GM18502 (cell line): ENCODE results near the gene ATG16L2.
"Not testable (repeated sequence)": the region's sequence is repeated elsewhere in the genome, so short reads cannot be mapped to it uniquely, and the experiment has no call there.

ENCODE experiments used
- ATAC-seq: cut with Tn5 transposase; IDR thresholded peaks from one replicate; pipeline ENCODE4 v1.9.1; 2021; ENCODE audit warnings: mild to moderate bottlenecking; ENCODE audit not compliant: unreplicated experiment, poor library complexity

ATG16L2 gene

GRCh38 chr11:72823105-72823804, 9.0 kb downstream of the ATG16L2 start:
- no peak for ATAC-seq

DNA sequence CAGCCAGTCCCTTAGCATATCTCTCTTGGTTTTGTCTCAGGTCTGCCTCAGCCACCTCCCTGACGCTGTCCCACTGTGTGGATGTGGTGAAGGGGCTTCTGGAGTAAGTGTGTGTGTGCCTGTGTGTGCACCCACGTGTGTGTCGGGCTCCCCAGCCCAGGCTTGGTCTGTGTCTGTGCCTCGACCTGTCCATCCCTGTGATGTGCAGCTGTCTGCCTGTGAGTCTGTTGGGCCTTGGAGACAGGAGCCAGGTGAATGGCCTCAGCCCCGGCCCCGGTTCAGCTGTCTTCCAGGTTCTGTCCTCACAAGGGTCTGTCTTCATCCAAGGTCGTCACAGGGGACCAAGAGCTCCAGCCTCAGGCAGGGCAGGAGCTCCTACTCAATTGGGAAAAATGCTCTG, 9.8 kb downstream of the ATG16L2 start:
- ATAC-seq = no peak

GRCh38 chr11:72824811-72825505, 10.7 kb downstream of the ATG16L2 start:
- ATAC-seq = no peak

DNA sequence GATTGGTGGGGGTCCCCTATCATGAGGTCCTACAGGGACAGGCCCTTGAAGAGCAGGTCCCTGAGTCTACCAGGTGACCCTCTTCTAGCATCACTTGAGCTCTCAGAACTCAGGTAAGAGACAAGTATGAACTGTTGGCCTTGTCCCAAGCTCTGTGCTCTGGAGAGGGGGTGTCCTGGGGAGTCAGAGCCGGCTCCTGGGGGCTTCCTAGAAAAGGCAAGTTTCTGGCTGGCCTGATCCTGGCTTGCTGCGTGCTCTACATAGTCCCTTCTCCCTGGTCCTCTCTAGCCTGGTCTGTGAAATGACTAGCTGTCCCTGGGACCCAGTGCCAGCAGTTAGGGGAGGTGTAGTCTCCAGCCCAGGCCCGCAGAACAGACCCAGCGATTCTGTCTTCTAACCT, 11.4 kb downstream of the ATG16L2 start:
- ATAC-seq = no peak

DNA sequence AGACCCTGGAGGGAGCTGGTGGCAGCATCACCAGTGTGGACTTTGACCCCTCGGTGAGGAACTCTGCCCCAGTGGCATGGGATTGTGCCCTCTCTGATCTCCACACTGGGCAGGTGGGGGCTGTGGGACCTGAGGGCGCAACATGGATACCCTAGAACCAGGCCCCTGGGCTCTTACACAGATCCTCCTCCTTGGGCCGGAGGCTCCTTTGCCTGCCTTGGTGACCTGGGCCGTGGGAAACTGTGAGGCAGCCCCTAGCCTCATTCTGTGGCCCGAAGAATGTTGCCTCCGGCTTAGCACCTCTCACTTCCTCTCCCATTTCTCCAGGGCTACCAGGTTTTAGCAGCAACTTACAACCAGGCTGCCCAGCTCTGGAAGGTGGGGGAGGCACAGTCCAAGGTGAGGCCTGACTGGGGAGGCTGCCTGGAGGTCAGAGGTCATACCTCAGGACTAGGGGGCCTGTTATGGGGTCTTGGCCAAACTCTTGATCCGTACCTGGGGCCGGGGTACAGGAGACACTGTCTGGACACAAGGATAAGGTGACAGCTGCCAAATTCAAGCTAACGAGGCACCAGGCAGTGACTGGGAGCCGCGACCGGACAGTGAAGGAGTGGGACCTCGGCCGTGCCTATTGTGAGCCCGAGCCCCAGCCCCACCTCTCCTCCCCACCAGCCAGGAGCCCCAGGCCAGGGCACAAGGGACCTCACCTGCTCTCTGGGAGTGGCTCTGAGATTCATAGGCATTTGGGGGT, 12.2 kb downstream of the ATG16L2 start:
- ATAC-seq = no peak

GRCh38 chr11:72826942-72827480, 12.8 kb downstream of the ATG16L2 start:
- ATAC-seq = no peak

- ATAC-seq = not testable (repeated sequence)
These were observed 13.4 kb downstream of the ATG16L2 start for GRCh38 chr11:72827656-72828055.

DNA sequence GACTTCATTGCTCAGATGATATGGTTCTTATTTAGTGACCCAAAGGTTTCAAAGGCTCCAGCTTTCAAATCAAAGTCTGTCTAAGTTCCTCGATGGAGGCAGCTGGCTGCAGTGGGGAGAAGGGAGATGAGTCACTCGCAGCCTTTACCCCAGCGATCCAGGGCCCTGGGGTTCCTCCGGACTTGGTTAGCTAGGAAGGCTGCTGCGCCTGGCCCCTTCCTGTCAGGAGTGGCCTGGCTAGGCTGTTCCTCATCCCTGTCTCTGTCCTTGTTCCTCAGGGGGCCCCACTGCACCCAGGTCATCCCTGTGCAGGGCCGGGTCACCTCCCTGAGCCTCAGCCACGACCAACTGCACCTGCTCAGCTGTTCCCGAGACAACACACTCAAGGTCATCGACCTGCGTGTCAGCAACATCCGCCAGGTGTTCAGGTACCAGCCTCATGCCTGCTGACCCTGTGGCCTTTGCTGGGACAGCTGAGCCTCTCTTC, 13.9 kb downstream of the ATG16L2 start:
- ATAC-seq = no peak

- ATAC-seq = no peak
These were observed 14.5 kb downstream of the ATG16L2 start for GRCh38 chr11:72828692-72829101.

DNA sequence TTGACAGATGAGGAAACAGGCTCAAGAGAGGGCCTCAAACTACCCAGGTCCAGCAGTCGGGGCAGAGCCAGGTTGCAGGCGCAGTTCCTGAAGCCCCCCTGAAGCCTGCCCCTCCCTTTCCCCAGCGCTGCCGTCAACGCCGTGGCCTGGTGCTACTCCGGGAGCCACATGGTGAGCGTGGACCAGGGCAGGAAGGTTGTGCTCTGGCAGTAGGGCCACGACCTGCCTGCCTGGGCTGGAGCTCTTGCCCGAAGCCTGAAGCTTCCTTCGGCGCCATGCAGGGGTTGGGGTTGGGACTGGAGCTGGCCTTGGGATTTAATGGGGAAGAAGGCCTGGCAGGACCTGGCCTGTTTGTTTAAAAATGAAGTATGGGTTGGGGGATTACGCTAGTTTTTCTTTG, 15.0 kb downstream of the ATG16L2 start:
- ATAC-seq = no peak

- no peak for ATAC-seq
These were observed 15.8 kb downstream of the ATG16L2 start for GRCh38 chr11:72829884-72830533.

- no peak for ATAC-seq
These were observed 17.5 kb downstream of the ATG16L2 start for GRCh38 chr11:72831521-72832300.

DNA sequence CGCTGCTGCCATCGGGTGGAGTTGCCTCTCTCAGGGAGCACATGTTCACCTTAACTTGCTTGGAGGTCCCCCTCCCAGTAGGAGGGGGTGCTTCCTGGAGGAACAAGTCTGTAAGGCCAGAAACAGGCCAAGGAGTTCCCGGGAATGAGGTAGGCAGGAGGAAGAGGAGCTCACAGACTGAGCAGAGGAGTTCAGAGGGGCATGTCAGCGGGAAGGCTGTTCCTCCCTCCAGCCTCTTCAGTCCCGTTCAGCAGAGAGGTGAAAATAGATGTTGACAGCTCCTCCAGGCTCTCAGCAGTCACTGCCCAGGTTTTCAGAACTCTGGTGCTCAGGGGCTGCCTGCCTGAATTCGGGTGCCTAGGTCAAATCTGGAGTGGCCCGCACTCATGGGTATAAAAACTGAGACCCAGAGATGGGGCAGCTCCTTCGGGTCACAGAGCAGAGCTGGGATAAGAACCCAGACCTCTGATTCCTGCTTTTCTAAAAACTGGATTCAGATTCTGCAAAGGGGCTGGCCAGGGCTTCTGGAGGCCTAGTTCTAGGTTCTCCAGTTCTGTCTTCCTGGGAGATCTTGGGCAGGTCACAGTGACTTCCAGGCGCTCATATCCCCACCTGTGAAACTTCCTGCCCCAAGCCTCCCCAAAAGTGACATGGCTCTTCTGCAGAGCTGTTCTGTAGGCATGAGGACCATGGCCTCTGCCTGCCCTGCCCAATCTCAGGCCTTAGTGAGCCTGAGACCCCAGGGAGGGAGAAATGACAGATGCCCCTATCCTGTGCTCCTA, 18.3 kb downstream of the ATG16L2 start:
- no peak for ATAC-seq

DNA sequence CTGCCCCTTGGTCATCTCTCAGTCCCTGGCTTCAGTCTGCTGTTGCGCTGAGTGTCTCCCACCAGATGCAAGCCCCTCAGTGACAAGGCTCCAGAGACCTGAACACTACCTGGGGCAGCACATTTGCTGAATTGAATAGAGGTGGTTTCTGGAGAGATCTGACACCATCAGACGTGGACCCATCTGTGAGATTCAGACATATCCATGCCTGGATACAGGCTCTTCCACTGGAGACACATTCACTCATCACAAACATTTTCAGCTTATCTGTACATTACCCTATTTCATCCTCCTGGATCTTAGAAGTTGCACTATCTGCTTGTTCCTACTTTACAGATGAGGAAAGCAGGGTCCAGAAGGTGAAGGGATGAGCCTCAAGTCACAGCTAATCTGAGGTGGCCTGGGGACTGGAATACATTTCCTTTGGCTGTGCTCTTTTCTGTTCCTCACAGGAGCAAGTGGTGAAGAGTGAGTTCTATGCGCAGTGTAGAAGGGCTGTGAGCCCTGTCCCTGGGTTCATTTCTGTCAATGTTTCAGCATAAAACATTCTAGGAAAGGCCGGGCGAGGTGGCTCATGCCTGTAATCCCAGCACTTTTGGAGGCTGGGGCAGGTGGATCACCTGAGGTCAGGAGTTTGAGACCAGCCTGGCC, 19.0 kb downstream of the ATG16L2 start:
- ATAC-seq = no peak

DNA sequence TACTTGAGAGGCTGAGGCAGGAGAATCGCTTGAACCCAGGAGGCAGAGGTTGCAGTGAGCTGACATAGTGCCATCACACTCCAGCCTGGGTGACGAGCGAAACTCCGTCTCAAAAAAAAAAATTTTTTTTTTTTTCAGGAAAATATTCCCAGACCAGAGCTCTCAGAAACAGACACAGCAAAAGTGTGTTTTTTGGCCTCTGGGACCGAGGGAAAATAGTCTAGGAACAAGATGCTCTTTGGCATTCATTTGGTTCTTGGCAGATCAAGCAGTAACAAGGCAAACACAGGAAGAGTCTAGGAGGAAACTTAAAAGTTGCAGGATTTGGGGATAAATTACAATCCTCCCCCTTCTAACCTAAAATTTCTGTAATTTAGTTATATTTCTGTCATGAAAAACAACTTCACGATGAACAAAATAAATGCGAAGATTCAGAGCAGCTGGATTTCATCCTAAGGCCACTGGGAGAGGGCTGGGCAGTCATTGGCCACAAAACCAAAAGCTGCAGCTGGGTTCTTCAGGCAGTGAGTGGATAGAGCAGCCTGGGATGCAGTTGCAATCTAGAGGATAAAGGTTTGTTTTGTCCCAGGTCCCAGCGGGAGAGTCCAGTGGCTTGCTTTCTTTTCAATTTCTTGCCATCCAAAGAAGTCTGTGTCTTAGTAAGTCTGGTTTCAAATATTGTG, 19.7 kb downstream of the ATG16L2 start:
- no peak for ATAC-seq

DNA sequence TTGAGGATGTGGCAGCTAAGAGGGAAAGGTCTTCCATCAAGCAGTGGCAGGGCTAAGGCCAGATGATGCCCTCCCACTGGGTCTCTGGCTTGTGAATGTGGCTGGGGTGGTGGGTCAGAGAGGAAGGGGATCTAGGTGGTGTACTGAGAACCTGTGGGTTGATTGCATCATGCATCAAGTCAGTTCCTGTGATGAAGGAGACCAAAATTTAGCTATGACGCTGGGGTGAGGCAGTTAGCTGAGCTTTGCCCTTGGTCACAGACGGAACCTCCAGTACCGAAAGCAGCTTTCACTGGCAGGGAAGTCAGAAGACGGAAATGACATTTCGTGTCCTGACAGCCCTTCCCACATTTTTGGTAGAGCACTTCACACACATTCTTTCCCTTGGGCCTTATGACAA, 20.7 kb downstream of the ATG16L2 start:
- ATAC-seq = no peak

DNA sequence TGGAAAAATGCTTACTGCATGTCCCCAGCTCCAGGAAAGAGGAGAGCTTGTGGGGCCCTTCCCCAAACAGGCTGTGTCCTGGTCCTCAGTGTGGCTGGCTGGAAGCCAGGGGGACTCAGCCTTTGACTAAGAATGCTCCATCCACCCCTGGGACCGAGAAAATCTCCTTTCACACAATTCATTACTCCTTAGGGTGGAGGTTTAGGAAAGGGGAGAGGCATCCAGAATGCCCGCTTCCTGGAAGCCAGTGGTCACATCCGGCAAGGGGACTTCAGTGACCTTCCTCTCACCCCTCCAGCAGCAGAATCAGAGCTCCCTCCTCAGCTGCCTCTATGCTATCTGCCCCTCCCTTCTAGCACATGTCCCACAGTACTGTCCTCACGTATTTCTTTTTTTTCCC, 21.9 kb downstream of the ATG16L2 start:
- ATAC-seq = no peak
